GM23248 (cell line): ENCODE results near the gene CRK.

ENCODE experiments used
- EZH2 ChIP-seq: fragments of 200-600 bp; sonication (generic); IDR thresholded peaks from 2 replicates; pipeline ENCODE4 v1.6.1; 2018; ENCODE audit warnings: antibody characterized with exemption, mild to moderate bottlenecking; ENCODE audit not compliant: insufficient read depth, poor library complexity, severe bottlenecking
- EZH2phosphoT487 ChIP-seq: fragments of 200-600 bp; sonication (generic); IDR thresholded peaks from 2 replicates; pipeline ENCODE4 v1.6.1; 2018; ENCODE audit warnings: antibody characterized with exemption, moderate library complexity, mild to moderate bottlenecking, low read depth; ENCODE audit not compliant: insufficient read depth

DNA sequence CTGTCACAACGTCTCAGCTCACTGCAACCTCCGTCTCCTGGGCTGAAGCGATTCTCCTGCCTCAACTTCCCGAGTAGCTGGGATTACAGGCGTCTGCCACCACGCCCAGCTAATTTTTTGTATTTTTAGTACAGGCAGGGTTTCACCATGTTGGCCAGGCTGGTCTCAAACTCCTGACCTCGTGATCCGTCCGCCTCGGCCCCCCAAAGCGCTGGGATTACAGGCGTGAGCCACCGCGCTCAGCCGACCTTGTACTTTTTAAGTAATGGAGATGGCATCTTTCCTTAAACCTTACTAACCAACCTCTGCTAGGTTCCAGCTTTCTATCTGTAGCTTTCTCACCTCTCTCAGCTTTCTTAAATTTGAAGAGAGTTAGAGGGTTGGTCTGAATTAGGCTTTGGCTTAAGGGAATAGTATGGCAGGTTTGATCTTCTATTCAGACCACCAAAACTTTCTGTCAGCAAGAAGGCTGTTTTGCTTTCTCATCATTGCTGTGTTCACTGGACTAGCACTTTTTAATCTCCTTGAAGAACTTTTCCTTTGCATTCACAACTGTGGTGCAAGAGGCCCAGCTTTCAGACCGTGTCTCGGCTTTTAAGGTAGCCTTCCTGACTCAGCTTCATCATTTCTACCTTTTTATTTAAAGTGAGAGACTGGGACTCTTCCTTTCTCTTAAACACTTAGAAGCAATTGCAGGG is 84.0 kb downstream of the CRK start:
- TF ChIP-seq EZH2 (no peak), EZH2phosphoT487 (no peak)
